Left lung (tissue), 10 donors: ENCODE data around the gene WTAP. TPM values are rescaled to one million over a fixed set of nuclear protein-coding genes. Genes with fewer than 3 reads are reported as not detected.
A peak's percentile ranks its signal among the peaks of the same experiment; 100 is the strongest.
"Not testable (repeated sequence)": the region's sequence is repeated elsewhere in the genome, so short reads cannot be mapped to it uniquely, and the experiment has no call there.

ENCODE experiments used
- ATAC-seq: fragments of 200-7000 bp; cut with Tn5 transposase; one replicate; pipeline ENCODE4 v1.9.1; 2020; ENCODE audit warnings: moderate library complexity
- DNase-seq, 4 donors: peaks; one replicate each; pipeline ENCODE4 v3.0.0-alpha.2; 2013 to 2020
- H3K27ac ChIP-seq, 2 donors: fragments of 200-600 bp; sonication (generic) in 1 of 2; one replicate each; pipeline versions ENCODE4 v1.5.0 to v1.8.0; 2020 to 2021
- H3K27me3 ChIP-seq, 2 donors: fragments of 200-600 bp; sonication (generic) in 1 of 2; one replicate each; pipeline versions ENCODE4 v1.5.0 to v1.8.0; 2020 to 2021
- H3K36me3 ChIP-seq, 2 donors: fragments of 200-600 bp; sonication (generic) in 1 of 2; one replicate each; pipeline versions ENCODE4 v1.5.0 to v1.8.0; 2020 to 2021
- H3K4me1 ChIP-seq, 2 donors: fragments of 200-600 bp; one replicate each; pipeline ENCODE4 v1.8.0; 2021
- H3K4me3 ChIP-seq, 2 donors: fragments of 200-600 bp; sonication (generic) in 1 of 2; one replicate each; pipeline versions ENCODE4 v1.5.0 to v1.8.0; 2020 to 2021; ENCODE audit warnings: mild to moderate bottlenecking in 1 of 2
- H3K9me3 ChIP-seq, 2 donors: fragments of 200-600 bp; sonication (generic) in 1 of 2; one replicate each; pipeline versions ENCODE4 v1.5.0 to v1.8.0; 2020 to 2021
- CTCF ChIP-seq, 2 donors: fragments of 200-600 bp; sonication (generic) in 1 of 2; IDR thresholded peaks; one replicate each; pipeline versions ENCODE4 v1.5.0 to v1.8.0; 2021; ENCODE audit warnings: antibody characterized with exemption in 2 of 2
- intact Hi-C, 2 donors: fragments of 100-400 bp; cut with DNase I; formaldehyde crosslinking; loops; one replicate each; pipeline versions ENCODE4 v1.11.2 to v1.14.2; 2022
- polyA plus RNA-seq, 6 donors: library from polyadenylated mRNA; unstranded; fragments of 120-200 nt; gene quantifications; one replicate each; pipeline ENCODE4 v1.2.1, GENCODE V29; 2013; ENCODE audit not compliant: insufficient read length in 6 of 6
- total RNA-seq, 2 donors: library from RNA; stranded (reverse); fragmentation: NEBNext Ultra II Directional; extraction: Animal tissue kit (Norgen Biotek cat#: 25700); gene quantifications; one replicate each; pipeline ENCODE4 v1.2.1, GENCODE V29; 2021
- donor health status: DM: no; HTN: yes; CAD: no.
- donor health status: DM: no; HTN: no; CAD: no.

The WTAP gene
- total and polyA plus RNA-seq, 8 donors, result 66.6 to 135 (median 125) TPM

DNA sequence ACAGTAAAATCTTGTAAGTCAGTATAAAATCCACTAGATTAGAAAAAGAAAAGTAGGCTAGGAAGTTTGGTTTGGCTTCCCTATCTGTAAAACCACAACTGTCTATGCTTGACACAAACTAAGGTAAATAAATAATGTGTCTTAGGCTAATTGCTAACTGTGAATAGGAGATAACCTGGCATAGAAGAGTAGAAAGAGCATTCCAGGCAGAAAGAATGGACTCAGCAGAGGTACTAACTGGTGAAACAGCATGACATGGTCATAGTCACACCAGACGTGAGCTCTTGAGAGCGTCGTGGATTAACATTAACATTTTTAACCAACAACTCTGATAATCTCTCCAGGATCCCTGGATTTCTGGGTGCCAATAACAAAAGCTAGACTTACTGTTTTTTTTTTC lies 8.7 kb upstream of the WTAP start:
- H3K4me1 ChIP-seq, result peaks cover 9 to 50% of the 10 kb centered on the region in 2 donors
- intact Hi-C loops, result no loop called here
- peak overlapping the region in 1 of 2 donors; percentile 33 for H3K27ac ChIP-seq
- no peak overlapping the region for H3K4me3 ChIP-seq
- no peaks in the 10 kb centered on the region for H3K27me3 ChIP-seq
- TF ChIP-seq CTCF (IDR thresholded peaks at IDR 0.05), result no peak
- H3K36me3 ChIP-seq, result no peaks in the 10 kb centered on the region
- ATAC-seq (no peak), DNase-seq (no peak)
- H3K9me3 ChIP-seq, result no peaks in the 10 kb centered on the region

DNA sequence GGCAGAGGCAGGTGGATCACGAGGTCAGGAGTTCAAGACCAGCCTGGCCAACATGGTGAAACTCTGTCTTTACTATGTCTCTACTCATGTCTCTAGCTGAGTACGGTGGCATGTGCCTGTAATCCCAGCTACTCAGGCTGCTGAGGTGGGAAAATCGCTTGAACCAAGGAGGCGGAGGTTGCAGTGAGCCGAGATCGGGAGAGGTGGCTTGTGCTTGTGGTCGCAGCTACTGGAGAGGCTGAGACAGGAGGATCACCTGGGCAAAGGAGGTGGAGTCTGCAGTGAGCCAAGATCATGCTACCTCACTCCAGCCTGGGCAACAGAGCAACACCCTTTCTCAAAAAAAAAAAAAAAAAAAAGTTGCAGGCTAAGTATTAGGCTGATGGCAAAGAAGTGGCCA lies 8.0 kb upstream of the WTAP start:
- no peak for ATAC-seq
- no peaks in the 10 kb centered on the region for H3K27me3 ChIP-seq
- intact Hi-C loops, result no loop called here
- H3K9me3 ChIP-seq, result no peaks in the 10 kb centered on the region
- peaks cover 9 to 50% of the 10 kb centered on the region in 2 donors for H3K4me1 ChIP-seq
- H3K36me3 ChIP-seq, result no peaks in the 10 kb centered on the region
- H3K27ac ChIP-seq, result peak overlapping the region in 1 of 2 donors; percentile 33
- no peak for TF ChIP-seq CTCF (IDR thresholded peaks at IDR 0.05)
- no peak for DNase-seq
- no peak overlapping the region for H3K4me3 ChIP-seq

DNA sequence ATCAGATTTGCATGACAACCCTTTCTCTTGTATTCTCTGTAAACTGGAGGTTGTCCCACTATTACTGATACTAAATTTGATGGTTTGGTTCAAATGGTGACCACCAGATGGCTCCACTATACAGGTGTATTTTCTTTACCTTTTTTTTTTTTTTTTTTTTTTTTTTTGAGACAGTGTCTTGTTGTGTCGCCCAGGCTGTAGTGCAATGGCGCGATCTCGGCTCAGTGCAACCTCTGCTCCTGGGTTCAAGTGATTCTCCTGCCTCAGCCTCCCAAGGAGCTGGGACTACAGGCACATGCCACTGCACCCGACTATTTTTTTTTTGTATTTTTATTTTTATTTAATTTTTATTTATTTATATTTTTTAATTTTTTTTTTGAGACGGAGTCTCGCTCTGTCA lies 6.6 kb upstream of the WTAP start:
- Histone ChIP-seq H3K9me3 (no peaks in the 10 kb centered on the region), H3K4me3 (no peak overlapping the region), H3K27ac (no peak overlapping the region), H3K4me1 (peaks cover 9 to 49% of the 10 kb centered on the region in 2 donors), H3K27me3 (no peaks in the 10 kb centered on the region), H3K36me3 (no peaks in the 10 kb centered on the region)
- intact Hi-C loops, result no loop called here
- ATAC-seq, result peak; percentile 36
- TF ChIP-seq CTCF (IDR thresholded peaks at IDR 0.05), result peak in 1 of 2 donors; percentile 37
- DNase-seq, result peak in 1 of 4 donors; percentile 40

DNA sequence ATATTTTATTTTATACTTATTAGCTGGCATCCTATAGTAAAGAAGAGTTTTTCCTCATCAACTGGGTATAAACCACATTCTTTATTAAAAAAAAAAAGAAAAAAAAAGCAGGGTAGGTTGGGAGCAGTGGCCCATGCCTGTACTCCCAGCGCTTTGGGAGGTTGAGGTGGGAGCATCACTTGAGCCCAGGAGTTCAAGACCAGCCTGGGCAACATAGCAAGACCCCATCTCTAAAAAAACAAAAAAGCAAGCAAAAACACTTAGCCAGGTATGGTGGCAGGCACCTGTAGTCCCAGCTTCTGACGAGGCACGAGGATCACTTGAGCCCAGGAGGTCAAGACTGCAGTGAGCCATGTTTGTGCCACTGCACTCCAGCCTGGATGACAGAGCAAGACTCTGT lies 5.3 kb upstream of the WTAP start:
- H3K9me3 ChIP-seq, H3K27me3 ChIP-seq, H3K36me3 ChIP-seq, H3K27ac ChIP-seq, DNase-seq, H3K4me3 ChIP-seq, ATAC-seq, intact Hi-C loops: not testable (repeated sequence)
- peaks cover 1 to 45% of the 10 kb centered on the region in 2 donors for H3K4me1 ChIP-seq

DNA sequence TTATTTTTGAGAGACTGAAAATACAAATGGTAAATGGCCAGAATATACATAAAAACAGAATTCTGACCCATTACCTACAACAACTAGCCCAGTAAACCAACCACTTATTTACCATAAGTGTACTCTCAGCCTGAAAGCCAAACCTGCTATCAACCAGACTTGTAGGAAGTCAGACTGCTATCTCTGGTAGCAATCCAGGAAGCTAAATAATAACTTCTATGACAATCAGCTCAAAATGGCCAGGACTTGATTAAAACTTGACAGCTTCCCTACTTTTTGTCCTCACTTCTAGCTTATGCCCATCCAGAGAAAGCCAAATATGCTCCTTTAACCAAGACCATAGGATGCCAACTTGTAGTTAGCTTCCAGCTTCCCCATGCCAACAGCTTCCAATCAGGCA lies 4.7 kb upstream of the WTAP start:
- DNase-seq (no peak), ATAC-seq (no peak)
- H3K27me3 ChIP-seq, result no peaks in the 10 kb centered on the region
- no peaks in the 10 kb centered on the region for H3K9me3 ChIP-seq
- no peaks in the 10 kb centered on the region for H3K36me3 ChIP-seq
- no peak overlapping the region for H3K4me3 ChIP-seq
- H3K4me1 ChIP-seq, result peaks cover 0 to 38% of the 10 kb centered on the region in 2 donors
- no peak for TF ChIP-seq CTCF (IDR thresholded peaks at IDR 0.05)
- intact Hi-C loops, result no loop called here
- H3K27ac ChIP-seq, result no peak overlapping the region

- Histone ChIP-seq H3K36me3 (no peaks in the 10 kb centered on the region), H3K4me3 (no peak overlapping the region), H3K4me1 (peaks cover 0 to 32% of the 10 kb centered on the region in 2 donors), H3K27ac (no peak overlapping the region), H3K9me3 (no peaks in the 10 kb centered on the region), H3K27me3 (no peaks in the 10 kb centered on the region)
- DNase-seq (no peak), ATAC-seq (no peak)
- intact Hi-C loops, result no loop called here
- TF ChIP-seq CTCF (IDR thresholded peaks at IDR 0.05), result no peak
These were observed 4.0 kb upstream of the WTAP start for GRCh38 chr6:159723259-159723658.
